BE2C (cell line): ENCODE data around the gene DIO3. TPM values are rescaled to one million over a fixed set of nuclear protein-coding genes. Genes with fewer than 3 reads are reported as not detected.

ENCODE experiments used
- DNase-seq: peaks from one replicate; pipeline ENCODE4 v3.0.0-alpha.2; 2020
- H3K27me3 ChIP-seq: fragments of 250-450 bp; sonication (Bioruptor Pico); 2 replicates; pipeline ENCODE4 v1.5.1; 2020; ENCODE audit warnings: mild to moderate bottlenecking
- H3K36me3 ChIP-seq: fragments of 250-450 bp; sonication (Bioruptor Pico); 2 replicates; pipeline ENCODE4 v1.5.1; 2020; ENCODE audit warnings: mild to moderate bottlenecking
- H3K4me1 ChIP-seq: fragments of 250-450 bp; sonication (Bioruptor Pico); 2 replicates; pipeline ENCODE4 v1.5.1; 2020
- H3K4me3 ChIP-seq: 2 replicates; pipeline ENCODE4 v1.5.1; 2011; ENCODE audit warnings: low read depth, low read length
- H3K9me3 ChIP-seq: fragments of 250-450 bp; sonication (Bioruptor Pico); 2 replicates; pipeline ENCODE4 v1.5.1; 2020
- CTCF ChIP-seq: IDR thresholded peaks from 2 replicates; pipeline ENCODE4 v1.5.1; 2012; ENCODE audit warnings: mild to moderate bottlenecking, low read depth, low read length
- polyA plus RNA-seq: library from polyadenylated mRNA; unstranded; fragments of >200 nt; gene quantifications from one replicate; pipeline ENCODE4 v1.2.1, GENCODE V29; 2012; ENCODE audit warnings: low read depth, missing spikeins; ENCODE audit not compliant: insufficient read length, insufficient read depth

DIO3 gene
- not detected for polyA plus RNA-seq

GRCh38 chr14:101561145-101561896, at the start of gene DIO3:
Gene DIO3, plus strand, starts transcription at chr14:101561495.
- DNase-seq, result peak; percentile 80
- no peak for TF ChIP-seq CTCF
- H3K27me3 ChIP-seq, result peaks cover 81% of the 10 kb centered on the region
- no peaks in the 10 kb centered on the region for H3K36me3 ChIP-seq
- H3K4me1 ChIP-seq, result no peaks in the 10 kb centered on the region
- H3K9me3 ChIP-seq, result peaks cover 6% of the 10 kb centered on the region
- no peak within 1 kb of the TSS for H3K4me3 ChIP-seq

- no peak for TF ChIP-seq CTCF
- H3K4me3 ChIP-seq, result no peak overlapping the region
- H3K9me3 ChIP-seq, result no peaks in the 10 kb centered on the region
- DNase-seq, result no peak
- H3K36me3 ChIP-seq, result no peaks in the 10 kb centered on the region
- no peaks in the 10 kb centered on the region for H3K4me1 ChIP-seq
- no peaks in the 10 kb centered on the region for H3K27me3 ChIP-seq
Measured at GRCh38 chr14:101511620-101512375, 49.5 kb upstream of the DIO3 start.

GRCh38 chr14:101512376-101512695, 49.0 kb upstream of the DIO3 start:
- Histone ChIP-seq H3K9me3 (no peaks in the 10 kb centered on the region), H3K4me1 (no peaks in the 10 kb centered on the region), H3K36me3 (no peaks in the 10 kb centered on the region), H3K27me3 (no peaks in the 10 kb centered on the region), H3K4me3 (no peak overlapping the region)
- TF ChIP-seq CTCF, result no peak
- DNase-seq, result no peak

- Histone ChIP-seq H3K4me3 (no peak overlapping the region), H3K27me3 (no peaks in the 10 kb centered on the region), H3K4me1 (no peaks in the 10 kb centered on the region), H3K36me3 (no peaks in the 10 kb centered on the region), H3K9me3 (no peaks in the 10 kb centered on the region)
- TF ChIP-seq CTCF, result no peak
- DNase-seq, result no peak
Measured at GRCh38 chr14:101514136-101514535, 47.2 kb upstream of the DIO3 start.

GRCh38 chr14:101516401-101516800, 44.9 kb upstream of the DIO3 start:
- no peak for DNase-seq
- Histone ChIP-seq H3K36me3 (no peaks in the 10 kb centered on the region), H3K27me3 (no peaks in the 10 kb centered on the region), H3K4me3 (no peak overlapping the region), H3K9me3 (no peaks in the 10 kb centered on the region), H3K4me1 (no peaks in the 10 kb centered on the region)
- TF ChIP-seq CTCF, result no peak
